ENCODE results near the gene CCDC157. TPM values are rescaled to one million over a fixed set of nuclear protein-coding genes. Genes with fewer than 3 reads are reported as not detected.

Gene CCDC157
- total and polyA plus RNA-seq, 2 of the 4 experiments (the other 2 are of a cell fraction), result 0.90 to 2.2 TPM

GRCh38 chr22:30371981-30372380, 15.2 kb downstream of the CCDC157 start:
- no peak overlapping the region for H3K56ac ChIP-seq (ENCODE audit: extremely low read depth, insufficient read depth, low read length)
- H3K4me3 ChIP-seq (ENCODE audit: insufficient read depth, low read depth, low read length), result no peak overlapping the region
- H3K27ac ChIP-seq (ENCODE audit: insufficient read depth, low read length), result no peak overlapping the region
- no peak overlapping the region for H2AK9ac ChIP-seq (replicated peaks; ENCODE audit: low read depth, low read length, poor library complexity)
- dilution Hi-C loops (cut with HindIII; ENCODE audit: low sequenced_read_pairs, unreplicated experiment) (no loop called here), intact Hi-C loops (cut with micrococcal nuclease) (no loop called here), in situ Hi-C loops (cut with MboI; ENCODE audit: low sequenced_read_pairs) (no loop called here)
- WGBS, 2 experiments (ENCODE audit: extremely low coverage in 2 of 2, insufficient read length in 1 of 2), result no CpG with 5 or more reads among the region's 13 CpGs
- no peak overlapping the region for H2BK15ac ChIP-seq (ENCODE audit: low read depth, low read length)
- no peak overlapping the region for H4K5ac ChIP-seq (ENCODE audit: low read depth, low read length)
- no peak overlapping the region for H2AFZ ChIP-seq (replicated peaks; ENCODE audit: low read length, poor library complexity)
- H2BK120ac ChIP-seq (ENCODE audit: low read depth, low read length), result no peak overlapping the region
- peaks cover 5% of the 10 kb centered on the region; the same call in 1 of the 2 replicates for H3K4me1 ChIP-seq (ENCODE audit: control insufficient read depth, insufficient read depth, low read length)
- BruUV-seq (replicated peaks), result no TSS peak
- ChIA-PET POLR2A (ENCODE audit: unreplicated experiment) (no interaction called here), CTCF (no interaction called here)
- H2BK20ac ChIP-seq (ENCODE audit: low read depth, low read length), result no peak overlapping the region
- no peak overlapping the region for H2AK5ac ChIP-seq (ENCODE audit: low read depth, low read length)
- no peak for TF ChIP-seq CTCF (conservative IDR thresholded peaks at IDR 0.05; ENCODE audit: low read depth, low read length)
- TF ChIP-seq POLR2A (IDR thresholded peaks at IDR 0.05; ENCODE audit: low read depth, low read length), result no peak
- no peak for TF ChIP-seq BHLHE40 (IDR thresholded peaks at IDR 0.05; ENCODE audit: low read depth, low read length)
- TF ChIP-seq FOS (IDR thresholded peaks at IDR 0.05; ENCODE audit: low read depth, low read length), result no peak
- no peak for TF ChIP-seq MAFK (IDR thresholded peaks at IDR 0.05; ENCODE audit: low read depth, low read length)
- TF ChIP-seq RFX5 (IDR thresholded peaks at IDR 0.05; ENCODE audit: low read depth, low read length), result no peak
- TF ChIP-seq RCOR1 (IDR thresholded peaks at IDR 0.05; ENCODE audit: insufficient replicate concordance, low read length), result no peak
- TF ChIP-seq RAD21 (IDR thresholded peaks at IDR 0.05; ENCODE audit: low read length), result no peak
- no peak for TF ChIP-seq MXI1 (IDR thresholded peaks at IDR 0.05; ENCODE audit: borderline replicate concordance, low read depth, low read length)
- no peak for TF ChIP-seq MAZ (IDR thresholded peaks at IDR 0.05; ENCODE audit: borderline replicate concordance, low read depth, low read length)
- TF ChIP-seq USF2 (IDR thresholded peaks at IDR 0.05; ENCODE audit: low read depth, low read length), result no peak
- no peak overlapping the region for H3K23ac ChIP-seq (ENCODE audit: low read depth, low read length)
- no peak overlapping the region for H4K8ac ChIP-seq (ENCODE audit: low read depth in 2 of 2, low read length in 2 of 2)
- H4K20me1 ChIP-seq (ENCODE audit: insufficient read depth, low read length), result peaks cover 4% of the 10 kb centered on the region
- no peak overlapping the region for H3K4ac ChIP-seq (ENCODE audit: low read depth, low read length)
- H3K79me1 ChIP-seq (ENCODE audit: low read depth in 1 of 2, low read length in 2 of 2), result no peaks in the 10 kb centered on the region
- no peak overlapping the region for H2BK5ac ChIP-seq (ENCODE audit: low read depth, low read length, poor library complexity, severe bottlenecking)
- no peaks in the 10 kb centered on the region for H3K27me3 ChIP-seq (ENCODE audit: control insufficient read depth, insufficient read depth, low read length)
- H3K4me2 ChIP-seq (ENCODE audit: low read depth, low read length), result no peak overlapping the region
- no peaks in the 10 kb centered on the region for H3K9me1 ChIP-seq (ENCODE audit: insufficient read depth, low read length)
- no peak overlapping the region for H3K14ac ChIP-seq (replicated peaks; ENCODE audit: low read depth, low read length)
- ATAC-seq (ENCODE audit: low read depth), result no peak
- no peak overlapping the region for H3K9ac ChIP-seq (ENCODE audit: low read depth, low read length)
- no peak overlapping the region for H4K91ac ChIP-seq (ENCODE audit: insufficient read depth, low read depth, low read length)
- no peak for DNase-seq
- peaks cover 7% of the 10 kb centered on the region for H3K36me3 ChIP-seq (ENCODE audit: control insufficient read depth, insufficient read depth, low read length)
- no peaks in the 10 kb centered on the region for H3K9me3 ChIP-seq (ENCODE audit: control insufficient read depth, insufficient read depth, low read length)
- H3K18ac ChIP-seq (ENCODE audit: low read depth, low read length), result no peak overlapping the region

All from IMR-90 (cell line).